Right renal pelvis (tissue), 4 donors: ENCODE results near the gene SORT1. TPM values are rescaled to one million over a fixed set of nuclear protein-coding genes. Genes with fewer than 3 reads are reported as not detected.

Experiments
- DNase-seq, 4 donors: peaks; one replicate each; pipeline ENCODE4 v3.0.0-alpha.2; 2013; ENCODE audit warnings: low read depth in 4 of 4, low spot score in 3 of 4, missing footprints in 1 of 4
- polyA plus RNA-seq, 4 donors: library from polyadenylated mRNA; unstranded; fragments of 120-200 nt; gene quantifications; one replicate each; pipeline ENCODE4 v1.2.1, GENCODE V29; 2013; ENCODE audit not compliant: insufficient read length in 4 of 4

Gene SORT1
- polyA plus RNA-seq, 4 donors = 54.6 to 66.3 (median 62.6) TPM

DNA sequence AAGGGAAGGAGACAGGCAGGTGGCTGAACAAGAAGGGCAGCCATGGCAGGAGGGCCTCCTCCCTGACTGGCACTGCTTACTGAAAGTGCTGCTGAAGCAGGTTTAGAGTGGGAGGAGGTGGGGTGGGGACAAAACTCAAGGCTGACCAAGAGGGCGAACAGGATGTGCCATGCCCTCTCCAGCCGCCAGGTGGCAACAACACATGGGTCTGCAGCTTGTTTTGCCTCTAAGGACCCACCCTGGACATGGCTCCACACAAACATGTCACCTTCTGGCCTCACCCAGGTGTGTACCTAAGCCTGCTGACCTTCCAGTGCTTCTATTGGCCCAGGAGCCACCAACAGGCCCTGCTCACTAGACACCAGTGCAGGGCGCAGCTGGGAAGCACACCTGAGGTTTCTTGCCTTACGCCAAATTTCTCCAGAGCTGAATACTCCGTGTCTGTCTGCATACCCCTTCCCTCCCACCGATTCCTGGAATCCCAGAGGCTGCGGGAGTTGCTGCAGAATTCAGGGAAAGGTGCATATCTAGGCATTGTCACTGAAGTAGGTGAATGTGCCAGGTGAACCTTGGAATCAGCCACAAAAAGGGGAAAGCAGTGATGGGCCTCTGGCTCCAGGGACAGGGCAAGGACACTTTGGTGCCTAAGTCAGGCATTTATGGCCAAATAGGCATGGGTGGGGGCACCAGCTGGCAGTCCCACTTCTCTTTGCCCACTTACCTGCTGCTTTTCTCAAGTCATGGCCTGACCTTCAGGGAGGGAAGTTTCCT is 120.1 kb downstream of the SORT1 start:
- no peak for DNase-seq

DNA sequence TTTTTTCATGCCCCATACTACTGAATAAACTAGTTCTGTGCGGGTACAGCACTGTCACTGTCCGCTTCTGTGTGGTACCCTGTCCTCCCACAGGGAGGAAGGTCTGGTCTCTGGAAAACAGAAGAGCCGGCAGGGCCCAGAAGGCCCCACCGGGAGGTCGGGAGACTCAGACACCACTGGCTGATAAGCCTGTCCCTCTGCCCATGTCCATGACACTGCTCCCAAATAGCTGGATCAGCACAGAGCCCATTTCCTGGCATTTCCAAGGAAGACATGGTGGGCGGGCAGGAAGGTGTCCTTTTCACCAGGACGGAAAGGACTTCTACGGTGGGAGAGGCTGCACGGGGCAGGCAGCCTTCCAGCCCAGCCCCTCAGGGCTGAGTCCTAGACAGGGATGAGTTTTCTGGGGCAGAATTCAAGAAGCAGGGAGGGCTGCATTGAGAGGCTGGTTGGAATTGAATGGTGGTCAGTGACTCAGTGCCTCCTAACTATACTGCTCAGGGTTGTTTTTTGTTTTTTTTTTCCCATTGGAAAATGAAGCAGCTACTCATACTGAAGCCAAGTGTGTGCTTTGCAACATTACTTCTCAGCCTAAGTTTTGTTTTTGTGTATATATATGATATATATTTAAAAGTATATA is 121.9 kb downstream of the SORT1 start:
- no peak for DNase-seq

DNA sequence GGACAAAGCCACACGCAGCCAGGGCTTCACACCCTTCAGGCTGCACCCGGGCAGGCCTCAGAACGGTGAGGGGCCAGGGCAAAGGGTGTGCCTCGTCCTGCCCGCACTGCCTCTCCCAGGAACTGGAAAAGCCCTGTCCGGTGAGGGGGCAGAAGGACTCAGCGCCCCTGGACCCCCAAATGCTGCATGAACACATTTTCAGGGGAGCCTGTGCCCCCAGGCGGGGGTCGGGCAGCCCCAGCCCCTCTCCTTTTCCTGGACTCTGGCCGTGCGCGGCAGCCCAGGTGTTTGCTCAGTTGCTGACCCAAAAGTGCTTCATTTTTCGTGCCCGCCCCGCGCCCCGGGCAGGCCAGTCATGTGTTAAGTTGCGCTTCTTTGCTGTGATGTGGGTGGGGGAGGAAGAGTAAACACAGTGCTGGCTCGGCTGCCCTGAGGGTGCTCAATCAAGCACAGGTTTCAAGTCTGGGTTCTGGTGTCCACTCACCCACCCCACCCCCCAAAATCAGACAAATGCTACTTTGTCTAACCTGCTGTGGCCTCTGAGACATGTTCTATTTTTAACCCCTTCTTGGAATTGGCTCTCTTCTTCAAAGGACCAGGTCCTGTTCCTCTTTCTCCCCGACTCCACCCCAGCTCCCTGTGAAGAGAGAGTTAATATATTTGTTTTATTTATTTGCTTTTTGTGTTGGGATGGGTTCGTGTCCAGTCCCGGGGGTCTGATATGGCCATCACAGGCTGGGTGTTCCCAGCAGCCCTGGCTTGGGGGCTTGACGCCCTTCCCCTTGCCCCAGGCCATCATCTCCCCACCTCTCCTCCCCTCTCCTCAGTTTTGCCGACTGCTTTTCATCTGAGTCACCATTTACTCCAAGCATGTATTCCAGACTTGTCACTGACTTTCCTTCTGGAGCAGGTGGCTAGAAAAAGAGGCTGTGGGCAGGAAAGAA is 122.9 kb downstream of the SORT1 start:
- no peak for DNase-seq

DNA sequence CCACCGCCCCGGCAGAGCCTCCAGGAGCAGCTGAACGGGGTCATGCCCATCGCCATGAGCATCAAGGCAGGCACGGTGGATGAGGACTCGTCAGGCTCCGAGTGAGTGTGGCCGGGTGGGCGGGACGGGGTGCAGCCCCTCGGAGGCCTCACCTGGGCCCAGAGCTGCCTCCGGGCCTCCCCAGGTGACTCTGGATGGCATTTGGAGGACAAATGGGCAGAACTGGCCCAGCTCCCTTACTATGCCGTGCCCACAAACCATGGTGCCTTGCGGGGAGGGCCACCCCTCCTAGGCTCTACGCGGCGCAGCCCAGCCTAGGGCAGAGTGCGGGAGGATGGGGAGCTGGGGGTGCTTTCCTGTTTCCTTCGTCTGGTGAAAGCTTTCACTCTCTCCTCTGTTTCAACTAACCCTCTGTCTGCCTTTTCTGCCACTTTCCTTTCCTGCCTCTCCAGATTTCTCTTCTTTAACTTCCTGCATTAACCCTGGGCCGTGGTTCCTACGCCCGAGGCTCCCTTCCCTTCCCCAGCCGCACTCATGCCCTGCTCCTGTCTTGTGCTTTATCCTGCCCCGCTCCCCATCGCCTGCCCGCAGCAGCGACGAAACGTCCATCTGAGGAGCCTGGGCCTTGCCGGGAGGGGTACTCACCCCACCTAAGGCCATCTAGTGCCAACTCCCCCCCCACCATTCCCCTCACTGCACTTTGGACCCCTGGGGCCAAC is 124.0 kb downstream of the SORT1 start:
- DNase-seq = no peak

DNA sequence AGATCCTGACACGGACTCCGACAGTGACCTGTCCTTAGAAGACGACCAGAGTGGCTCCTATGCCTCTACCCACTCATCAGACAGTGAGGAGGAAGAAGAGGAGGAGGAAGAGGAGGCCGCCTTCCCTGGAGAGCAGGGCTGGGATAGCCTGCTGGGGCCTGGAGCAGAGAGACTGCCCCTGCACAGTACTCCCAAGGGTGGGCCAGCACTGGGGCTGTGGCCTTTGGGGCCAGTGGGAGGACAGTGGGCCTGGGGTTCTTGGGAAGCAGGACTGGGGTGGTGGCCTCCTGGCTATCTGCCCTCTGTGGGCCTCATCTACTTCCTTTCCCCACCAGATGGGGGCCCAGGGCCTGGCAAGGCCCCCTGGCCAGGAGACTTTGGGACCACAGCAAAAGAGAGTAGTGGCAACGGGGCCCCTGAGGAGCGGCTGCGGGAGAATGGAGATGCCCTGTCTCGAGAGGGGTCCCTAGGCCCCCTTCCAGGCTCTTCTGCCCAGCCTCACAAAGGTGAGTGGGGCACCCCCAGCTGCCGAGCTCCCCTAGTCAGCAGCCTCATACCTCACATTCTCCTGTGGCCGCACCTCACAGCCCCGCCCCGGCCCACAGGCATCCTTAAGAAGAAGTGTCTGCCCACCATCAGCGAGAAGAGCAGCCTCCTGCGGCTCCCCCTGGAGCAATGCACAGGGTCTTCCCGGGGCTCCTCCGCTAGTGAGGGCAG is 124.7 kb downstream of the SORT1 start:
- DNase-seq = no peak

DNA sequence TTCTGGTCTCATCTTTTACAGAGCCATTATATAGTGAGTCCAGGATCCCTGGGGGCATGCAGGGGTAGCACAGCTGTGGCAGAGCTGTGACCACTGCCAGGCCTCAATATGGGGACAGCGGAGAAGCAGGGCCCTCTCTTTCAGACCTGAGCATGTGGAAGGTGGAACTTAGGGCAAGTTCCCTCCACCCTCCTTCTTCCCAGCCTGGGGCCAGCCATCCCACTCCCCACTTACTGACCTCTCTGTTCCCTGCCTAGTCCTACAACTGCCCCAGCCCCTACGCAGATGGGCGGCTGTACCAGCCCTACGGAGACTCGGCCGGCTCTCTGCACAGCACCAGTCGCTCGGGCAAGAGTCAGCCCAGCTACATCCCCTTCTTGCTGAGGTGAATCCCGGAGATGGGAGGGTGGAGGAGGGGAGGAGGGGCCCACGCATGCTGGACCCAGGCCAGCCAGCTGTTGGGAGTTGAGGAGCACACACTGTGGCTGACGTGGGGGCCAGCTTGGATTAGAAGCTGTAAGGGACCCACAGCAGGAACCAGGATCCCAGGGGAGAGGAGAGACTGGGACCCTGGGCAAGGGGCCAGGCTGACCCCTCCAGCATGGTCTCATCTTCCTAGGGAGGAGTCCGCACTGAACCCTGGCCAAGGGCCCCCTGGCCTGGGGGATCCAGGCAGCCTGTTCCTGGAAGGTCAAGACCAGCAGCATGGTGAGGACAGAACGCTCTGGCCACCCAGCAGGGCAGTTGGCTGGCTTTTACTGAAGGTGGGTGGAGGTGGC is 125.5 kb downstream of the SORT1 start:
- DNase-seq = no peak

DNA sequence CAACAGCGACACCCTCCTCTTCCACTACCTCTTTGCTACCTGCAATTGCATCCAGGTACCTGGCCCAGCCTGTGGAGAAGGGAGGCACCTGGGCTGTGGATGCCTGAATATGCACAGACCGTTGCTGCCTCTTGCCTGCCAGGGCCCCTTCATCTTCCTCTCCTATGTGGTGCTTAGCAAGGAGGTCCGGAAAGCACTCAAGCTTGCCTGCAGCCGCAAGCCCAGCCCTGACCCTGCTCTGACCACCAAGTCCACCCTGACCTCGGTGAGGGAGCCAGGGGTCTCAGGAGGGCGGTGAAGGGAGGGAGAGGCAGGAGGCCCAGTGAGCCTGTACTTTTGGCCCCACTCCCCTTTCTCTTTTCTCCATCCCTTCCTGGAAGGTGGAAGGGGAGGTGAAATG is 126.3 kb downstream of the SORT1 start:
- no peak for DNase-seq

DNA sequence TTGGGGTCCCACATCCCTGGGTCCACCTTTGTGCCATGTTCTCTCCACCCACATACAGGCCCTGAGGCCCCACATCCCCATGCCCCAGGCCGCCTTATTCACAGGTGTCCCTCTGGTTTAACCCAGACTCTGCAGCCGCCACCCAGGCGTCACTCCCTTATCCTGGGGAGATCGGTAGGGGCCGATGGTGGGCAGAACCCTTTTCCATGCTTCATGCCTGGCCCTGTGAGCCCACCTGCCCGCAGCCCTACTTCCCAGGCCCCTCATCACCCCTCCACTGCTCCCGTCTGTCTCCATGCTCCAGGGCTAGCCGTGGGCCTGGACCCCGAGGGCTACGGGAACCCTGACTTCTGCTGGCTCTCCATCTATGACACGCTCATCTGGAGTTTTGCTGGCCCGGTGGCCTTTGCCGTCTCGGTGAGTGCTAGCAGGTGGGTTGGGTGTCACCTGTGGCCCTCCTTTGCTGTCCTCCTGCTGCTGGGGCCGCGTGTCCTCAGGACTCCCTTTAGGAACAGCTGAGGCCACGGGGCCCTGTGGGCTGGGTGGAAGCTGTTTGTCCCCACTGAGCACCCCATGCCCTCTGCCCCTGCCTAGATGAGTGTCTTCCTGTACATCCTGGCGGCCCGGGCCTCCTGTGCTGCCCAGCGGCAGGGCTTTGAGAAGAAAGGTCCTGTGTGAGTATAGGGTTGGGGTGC is 126.9 kb downstream of the SORT1 start:
- no peak for DNase-seq

DNA sequence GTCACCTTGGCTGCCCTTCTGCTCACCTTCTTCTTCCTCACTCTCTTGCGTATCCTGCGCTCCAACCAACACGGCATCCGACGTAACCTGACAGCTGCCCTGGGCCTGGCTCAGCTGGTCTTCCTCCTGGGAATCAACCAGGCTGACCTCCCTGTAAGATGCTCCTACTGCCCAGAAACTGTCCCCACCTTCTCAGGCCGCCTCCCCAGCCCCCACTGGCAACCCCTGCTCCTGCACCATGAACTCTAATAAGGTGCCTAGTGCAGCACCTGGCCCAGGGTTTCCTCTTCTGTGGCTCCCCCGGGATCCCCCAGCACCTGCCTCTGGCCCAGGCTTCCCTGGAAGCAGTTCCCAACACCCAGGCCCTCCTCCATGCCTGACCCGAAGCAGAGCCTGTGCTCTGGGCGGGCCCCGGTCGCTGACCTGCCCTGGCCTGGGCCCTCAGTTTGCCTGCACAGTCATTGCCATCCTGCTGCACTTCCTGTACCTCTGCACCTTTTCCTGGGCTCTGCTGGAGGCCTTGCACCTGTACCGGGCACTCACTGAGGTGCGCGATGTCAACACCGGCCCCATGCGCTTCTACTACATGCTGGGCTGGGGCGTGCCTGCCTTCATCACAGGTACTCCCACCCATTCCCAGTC is 127.6 kb downstream of the SORT1 start:
- no peak for DNase-seq

DNA sequence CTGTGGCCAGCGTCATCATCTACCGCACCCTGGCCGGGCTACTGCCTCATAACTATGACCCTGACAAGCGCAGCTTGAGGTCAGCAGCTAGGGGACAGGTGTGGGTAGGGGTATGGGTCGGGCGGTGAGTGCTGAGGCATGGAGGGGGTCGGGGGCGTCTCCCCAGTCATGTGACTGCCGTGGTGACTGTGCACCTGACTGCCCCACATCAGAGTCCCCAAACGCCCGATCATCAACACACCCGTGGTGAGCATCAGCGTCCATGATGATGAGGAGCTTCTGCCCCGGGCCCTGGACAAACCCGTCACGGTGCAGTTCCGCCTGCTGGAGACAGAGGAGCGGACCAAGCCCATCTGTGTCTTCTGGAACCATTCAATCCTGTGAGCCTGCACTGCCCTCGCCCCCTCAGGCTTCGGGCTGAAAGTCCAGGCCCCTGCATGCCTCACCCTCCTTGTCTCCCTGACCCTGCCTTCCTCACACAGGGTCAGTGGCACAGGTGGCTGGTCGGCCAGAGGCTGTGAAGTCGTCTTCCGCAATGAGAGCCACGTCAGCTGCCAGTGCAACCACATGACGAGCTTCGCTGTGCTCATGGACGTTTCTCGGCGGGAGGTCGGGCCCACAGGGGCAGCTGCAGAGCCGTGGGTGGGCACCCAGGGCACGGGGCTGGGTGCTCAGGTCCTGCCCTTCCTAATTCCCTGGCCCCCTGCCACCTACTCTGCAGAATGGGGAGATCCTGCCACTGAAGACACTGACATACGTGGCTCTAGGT is 128.3 kb downstream of the SORT1 start:
- no peak for DNase-seq

DNA sequence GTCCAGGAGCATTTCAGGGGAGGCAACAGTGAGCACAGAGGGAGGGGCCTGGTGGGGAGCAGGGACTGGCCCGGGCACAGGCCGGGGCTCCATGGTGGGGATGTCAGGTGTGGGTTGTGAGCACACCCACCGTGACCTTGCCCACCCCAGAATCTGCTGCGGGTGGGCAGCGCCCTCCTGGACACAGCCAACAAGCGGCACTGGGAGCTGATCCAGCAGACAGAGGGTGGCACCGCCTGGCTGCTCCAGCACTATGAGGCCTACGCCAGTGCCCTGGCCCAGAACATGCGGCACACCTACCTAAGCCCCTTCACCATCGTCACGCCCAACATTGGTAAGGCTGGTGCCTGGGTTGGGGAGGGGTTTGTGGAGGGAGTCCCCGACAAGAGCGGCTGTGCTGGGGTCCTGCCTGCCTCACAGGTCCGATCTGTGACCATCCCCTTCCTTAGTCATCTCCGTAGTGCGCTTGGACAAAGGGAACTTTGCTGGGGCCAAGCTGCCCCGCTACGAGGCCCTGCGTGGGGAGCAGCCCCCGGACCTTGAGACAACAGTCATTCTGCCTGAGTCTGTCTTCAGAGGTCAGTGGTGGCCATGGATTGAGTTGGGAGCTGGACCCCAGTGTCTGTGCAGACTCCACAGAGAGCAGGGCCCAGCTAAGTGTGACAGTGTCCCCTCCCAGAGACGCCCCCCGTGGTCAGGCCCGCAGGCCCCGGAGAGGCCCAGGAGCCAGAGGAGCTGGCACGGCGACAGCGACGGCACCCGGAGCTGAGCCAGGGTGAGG is 129.1 kb downstream of the SORT1 start:
- no peak for DNase-seq

DNA sequence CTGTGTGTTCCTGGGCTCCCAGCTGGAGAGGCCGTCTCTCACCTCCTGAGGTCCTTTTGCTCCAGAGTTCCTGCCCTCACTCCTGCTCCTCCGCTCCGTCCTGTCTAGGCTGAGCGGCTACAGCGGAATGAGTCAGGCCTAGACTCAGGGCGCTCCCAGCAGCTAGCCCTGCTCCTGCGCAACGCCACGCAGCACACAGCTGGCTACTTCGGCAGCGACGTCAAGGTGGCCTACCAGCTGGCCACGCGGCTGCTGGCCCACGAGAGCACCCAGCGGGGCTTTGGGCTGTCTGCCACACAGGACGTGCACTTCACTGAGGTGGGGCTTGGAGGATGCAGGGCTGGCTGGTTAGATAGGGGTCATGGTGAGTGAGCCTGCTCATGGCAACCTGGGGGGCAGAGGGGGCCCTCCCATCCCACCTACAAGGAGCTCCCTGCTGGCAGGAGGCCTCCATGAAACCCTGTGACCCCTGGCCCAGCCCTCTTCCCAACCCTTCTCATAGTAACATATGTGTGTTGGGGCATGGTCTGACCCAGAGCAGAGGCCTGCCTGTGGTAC is 129.9 kb downstream of the SORT1 start:
- no peak for DNase-seq

DNA sequence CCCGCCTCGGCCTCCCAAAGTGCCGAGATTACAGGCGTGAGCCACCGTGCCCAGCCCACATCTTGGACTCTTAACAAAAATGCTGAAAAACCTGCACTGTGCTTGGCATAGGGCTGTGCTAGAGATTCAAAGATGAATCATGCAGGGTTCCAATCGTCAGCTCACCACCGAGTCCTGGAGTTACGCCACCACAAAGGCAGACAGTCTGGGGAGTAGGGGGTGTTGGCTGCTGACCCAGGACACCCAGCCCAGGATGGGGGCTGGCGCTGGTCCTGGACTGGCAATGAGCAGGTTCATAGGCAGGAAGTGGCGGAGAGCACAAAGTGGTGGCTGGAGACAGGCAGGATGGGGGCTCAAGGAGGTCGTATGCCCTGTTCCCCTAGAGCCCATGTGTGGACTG is 130.8 kb downstream of the SORT1 start:
- DNase-seq = no peak

DNA sequence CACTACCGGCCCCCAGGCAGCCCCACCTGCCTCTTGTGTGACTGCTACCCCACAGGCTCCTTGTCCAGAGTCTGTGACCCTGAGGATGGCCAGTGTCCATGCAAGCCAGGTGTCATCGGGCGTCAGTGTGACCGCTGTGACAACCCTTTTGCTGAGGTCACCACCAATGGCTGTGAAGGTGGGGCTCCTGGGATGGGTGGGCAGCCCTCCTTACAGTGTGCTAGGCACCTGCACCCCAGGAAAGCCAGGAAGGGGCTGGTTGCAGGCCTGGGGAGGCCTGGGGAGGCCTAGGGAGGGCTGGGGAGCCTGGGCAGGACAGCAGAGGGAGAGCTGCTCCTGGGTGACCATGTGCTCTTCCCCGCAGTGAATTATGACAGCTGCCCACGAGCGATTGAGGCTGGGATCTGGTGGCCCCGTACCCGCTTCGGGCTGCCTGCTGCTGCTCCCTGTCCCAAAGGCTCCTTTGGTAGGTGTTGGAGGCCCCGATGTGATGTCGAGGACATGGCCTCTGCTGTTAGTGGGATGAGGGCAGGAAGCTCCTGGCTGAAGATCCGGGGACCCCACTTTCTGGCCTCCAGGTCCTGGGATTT is 131.9 kb downstream of the SORT1 start:
- DNase-seq = no peak

DNA sequence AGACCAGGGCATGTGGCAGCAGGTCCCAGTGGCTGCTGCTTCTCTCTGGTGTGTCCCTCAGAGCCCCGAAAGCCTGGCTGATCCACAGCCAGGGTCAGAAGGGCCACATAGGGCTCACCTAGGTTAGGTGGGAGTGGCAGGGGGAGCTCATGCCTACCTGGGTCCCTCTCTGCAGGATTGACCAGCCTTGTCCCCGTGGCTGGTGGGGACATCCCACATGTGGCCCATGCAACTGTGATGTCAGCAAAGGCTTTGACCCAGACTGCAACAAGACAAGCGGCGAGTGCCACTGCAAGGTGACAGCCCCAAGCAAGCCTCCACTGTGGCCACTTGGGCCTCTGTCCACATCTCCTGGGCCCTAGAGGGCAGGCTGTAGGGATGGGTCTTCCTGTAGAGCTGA is 132.7 kb downstream of the SORT1 start:
- DNase-seq = no peak

DNA sequence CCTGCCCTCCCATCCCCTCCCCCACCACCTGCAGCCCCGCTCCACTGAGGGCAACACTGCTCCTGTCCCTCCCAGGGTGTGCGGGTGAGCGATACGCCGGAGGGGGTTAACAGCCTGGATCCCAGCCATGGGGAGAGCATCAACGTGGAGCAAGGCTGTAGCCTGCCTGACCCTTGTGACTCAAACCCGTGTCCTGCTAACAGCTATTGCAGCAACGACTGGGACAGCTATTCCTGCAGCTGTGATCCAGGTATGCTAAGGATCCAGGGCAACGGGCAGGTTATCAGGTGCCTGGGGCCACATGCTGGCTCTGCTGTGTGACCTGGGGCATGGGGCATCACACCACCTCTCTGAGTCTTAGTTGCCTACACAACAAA is 133.4 kb downstream of the SORT1 start:
- DNase-seq = no peak
